ENCODE data around the gene KANK3.

DNA sequence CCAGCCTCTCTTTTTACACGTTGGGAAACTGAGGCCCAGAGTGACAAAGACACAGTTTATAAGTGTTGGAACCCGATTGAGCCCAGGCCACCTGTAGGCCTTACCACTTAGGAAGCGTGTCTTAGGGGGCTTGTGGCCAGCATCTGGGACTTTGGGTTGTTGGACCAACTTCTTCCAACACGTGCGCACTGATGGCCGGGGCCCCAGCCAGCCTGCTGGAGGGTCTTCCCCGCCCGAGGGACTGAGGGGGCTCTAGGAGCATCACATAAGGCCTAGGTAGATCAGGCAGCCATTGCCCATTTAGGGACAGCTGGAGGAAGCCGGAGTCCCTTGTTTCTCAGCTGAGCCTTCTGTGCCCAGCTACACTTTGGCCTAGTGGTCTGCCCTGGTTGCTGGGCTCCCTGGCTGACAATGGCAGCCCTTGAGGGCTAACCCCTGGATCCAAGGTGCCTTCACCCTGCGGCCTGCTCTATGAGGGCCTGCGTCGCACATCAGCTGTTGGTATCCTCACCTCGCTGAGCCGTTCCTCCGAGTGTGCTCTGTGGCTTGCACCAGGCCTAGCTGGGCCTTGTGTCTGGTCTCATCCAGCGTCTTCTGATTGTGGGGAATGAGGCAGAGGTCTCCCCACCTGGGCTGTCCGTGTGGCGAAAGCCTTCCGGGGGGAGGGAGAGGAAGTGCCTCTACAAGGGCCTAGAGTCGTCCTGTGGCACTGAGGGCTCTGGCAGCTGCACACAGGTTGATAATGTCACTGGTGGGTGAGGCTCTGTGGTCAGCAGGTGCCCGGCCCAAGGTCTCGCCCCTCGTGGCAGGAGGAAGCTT is 48.3 kb upstream of the KANK3 start:
- TF ChIP-seq, protein P1, sequence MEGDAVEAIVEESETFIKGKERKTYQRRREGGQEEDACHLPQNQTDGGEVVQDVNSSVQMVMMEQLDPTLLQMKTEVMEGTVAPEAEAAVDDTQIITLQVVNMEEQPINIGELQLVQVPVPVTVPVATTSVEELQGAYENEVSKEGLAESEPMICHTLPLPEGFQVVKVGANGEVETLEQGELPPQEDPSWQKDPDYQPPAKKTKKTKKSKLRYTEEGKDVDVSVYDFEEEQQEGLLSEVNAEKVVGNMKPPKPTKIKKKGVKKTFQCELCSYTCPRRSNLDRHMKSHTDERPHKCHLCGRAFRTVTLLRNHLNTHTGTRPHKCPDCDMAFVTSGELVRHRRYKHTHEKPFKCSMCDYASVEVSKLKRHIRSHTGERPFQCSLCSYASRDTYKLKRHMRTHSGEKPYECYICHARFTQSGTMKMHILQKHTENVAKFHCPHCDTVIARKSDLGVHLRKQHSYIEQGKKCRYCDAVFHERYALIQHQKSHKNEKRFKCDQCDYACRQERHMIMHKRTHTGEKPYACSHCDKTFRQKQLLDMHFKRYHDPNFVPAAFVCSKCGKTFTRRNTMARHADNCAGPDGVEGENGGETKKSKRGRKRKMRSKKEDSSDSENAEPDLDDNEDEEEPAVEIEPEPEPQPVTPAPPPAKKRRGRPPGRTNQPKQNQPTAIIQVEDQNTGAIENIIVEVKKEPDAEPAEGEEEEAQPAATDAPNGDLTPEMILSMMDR (IDR thresholded peaks at IDR 0.05; ENCODE audit: low read length), result no peak
- TF ChIP-seq EZH2 (optimal IDR thresholded peaks at IDR 0.05; ENCODE audit: low read depth, low read length) (no peak), EZH2phosphoT487 (IDR thresholded peaks at IDR 0.05; ENCODE audit: low read length) (no peak)

All from MM.1S (cell line).